AML-193 (cell line): ENCODE data around the gene DTNB.

Experiments
- DNase-seq, 2 experiments: peaks; one replicate each; lab custom pipeline; 2025; lab: John Stamatoyannopoulos, UW

DTNB gene

GRCh38 chr2:25386971-25387875 lies 286.2 kb downstream of the DTNB start:
- DNase-seq = no peak

DNA sequence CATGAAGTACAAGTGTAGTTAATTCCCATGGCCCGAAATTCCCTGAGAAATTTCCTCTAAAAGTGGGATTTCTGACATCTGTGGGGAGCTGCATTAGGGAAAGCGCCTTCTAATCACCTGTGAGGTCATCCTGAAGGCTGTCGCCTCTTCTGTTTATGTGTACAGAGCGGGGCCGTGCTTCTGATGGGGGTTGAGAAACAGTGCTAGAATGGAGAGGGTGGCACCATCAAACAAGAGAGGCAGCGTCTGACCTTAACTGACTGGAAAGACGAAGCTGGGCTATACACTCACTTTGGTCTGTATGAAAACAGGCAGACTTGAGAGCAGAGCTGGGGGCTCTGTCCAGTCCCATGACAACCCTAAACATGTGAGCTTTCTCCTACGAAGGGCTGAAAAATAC lies 287.5 kb downstream of the DTNB start:
- no peak for DNase-seq

- no peak for DNase-seq
Observed at GRCh38 chr2:25383806-25384205, 289.6 kb downstream of the DTNB start.

- DNase-seq = no peak
Observed at GRCh38 chr2:25381502-25381901, 291.9 kb downstream of the DTNB start.

GRCh38 chr2:25380586-25381375 lies 292.6 kb downstream of the DTNB start:
- DNase-seq = no peak

DNA sequence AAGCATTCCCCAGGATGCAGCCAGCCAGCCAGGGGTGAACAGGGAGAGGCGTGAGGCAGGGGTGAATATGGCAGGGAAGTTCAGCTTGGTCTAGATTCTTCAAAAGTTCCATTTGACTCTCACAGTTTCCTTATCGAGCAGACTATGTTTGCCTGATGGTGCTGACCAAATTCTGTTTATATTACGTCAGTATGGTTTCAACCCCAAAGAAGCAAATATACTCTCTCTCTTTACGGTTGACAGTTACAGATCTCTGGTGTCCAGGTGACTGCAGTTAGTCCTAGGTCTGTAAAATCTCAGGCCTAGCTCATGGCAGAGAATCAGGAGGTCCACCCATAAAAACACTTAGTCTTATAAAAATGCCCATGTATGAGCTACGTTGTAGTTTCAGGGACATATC lies 293.4 kb downstream of the DTNB start:
- DNase-seq = no peak

- DNase-seq = no peak
Observed at GRCh38 chr2:25379535-25379934, 293.8 kb downstream of the DTNB start.

DNA sequence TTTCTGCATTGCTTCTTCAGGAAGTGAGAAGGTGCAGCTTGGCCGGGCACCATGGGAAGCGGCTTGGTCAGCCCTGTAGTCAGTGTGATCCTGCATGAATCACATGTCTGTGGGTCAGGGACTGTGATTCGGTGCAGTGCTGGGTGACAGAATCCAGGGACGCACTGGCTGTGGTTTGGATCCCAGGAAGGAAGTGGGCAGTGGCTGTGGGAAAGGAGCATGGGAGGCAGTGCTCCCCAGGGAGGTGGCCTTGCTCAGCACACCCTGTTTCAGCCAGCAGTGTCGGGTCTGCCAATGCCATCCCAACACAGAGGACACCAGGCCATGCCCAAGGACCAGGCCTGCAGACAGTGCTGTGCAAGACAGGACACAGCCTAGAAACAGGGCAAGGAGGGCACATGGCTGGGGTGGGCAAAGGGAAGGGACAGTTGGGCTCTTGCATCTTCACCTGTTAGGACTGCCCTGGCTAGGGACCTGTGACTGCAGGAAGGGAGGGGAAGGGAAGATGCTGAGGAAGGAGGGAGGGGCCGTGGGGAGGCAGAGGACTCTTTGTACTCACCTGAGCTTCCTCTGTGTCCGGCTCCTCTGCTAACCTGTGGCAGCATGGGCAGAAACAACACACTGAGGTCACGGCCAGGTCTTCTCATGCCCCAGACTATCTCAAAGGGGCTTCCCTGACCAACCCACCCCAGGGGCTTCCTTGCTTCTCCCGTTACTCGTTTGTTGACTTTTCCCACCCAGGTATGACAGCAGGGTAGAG lies 294.5 kb downstream of the DTNB start:
- no peak for DNase-seq

DNA sequence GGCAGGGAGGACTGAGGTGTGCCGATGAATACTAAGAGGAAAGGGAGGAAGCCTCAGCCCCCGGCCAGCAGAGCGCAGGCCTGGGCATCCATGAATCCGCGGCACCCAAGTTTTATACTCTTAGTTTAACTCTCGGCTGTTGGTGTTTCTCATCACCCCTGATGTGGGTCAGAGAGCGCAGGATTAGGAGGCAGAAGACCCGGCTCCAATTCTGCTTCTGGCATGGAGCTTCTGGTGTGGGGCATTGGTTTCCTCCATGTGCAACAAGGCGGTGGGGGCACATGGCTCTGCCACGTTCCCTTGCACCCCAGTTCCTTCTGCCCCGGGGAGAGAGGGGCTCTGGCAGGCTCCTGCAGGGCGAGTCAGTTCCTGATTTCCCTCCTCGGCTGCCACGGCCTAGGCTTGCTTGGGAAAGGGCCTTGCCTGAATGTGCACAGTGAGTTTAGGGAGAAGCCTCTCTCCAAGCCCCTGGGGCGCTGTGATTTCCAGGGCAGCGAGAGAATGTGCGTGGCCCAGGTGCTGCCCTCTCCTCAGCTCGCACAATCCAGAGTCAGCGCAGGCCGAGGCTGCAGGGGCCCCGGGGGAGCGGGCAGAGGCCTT lies 295.5 kb downstream of the DTNB start:
- DNase-seq = no peak

DNA sequence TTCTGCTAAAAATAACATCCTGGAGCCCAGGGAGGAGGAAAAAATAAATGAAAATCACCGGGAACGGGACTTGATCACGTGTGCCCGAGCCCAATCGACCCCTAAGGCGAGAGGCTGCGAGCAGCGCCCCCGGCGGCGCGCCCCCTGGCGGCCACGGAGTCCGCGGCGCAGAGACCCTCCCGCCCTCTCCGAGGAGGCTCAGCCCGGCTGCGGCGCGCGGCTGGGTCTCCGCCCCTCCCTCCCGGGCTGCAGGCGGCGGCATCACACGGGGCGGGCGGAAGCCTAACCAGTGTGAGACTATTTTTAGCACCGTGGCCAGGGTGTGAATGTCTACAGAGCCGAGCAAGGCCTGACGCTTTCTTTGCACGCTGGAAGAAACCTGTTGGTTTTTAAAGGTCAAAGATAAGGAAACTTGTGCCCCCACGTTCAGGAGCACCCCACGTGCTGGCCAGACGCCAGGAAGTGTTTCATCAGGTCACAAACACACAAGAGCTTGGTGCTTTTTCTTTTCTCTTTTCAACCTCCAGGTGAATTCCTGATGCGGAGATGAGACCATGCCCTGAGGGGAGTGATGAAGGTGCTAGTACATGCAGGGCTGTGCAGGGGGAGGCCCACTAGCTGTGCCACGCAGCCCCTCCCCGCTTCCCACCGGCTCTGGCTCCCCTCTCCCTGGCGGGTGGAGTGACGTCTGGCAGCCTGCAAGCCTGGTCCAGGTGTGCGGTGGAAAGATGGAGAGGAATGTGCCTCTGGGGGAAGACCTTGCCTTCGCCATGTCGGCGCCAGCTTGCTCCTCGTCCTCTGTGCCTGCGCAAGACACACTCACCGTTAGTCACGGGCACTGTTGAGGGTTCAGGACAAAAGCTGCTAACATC lies 296.4 kb downstream of the DTNB start:
- peak; percentile 79 to 87 for DNase-seq

GRCh38 chr2:25375989-25376545 lies 297.3 kb downstream of the DTNB start:
- DNase-seq = no peak

GRCh38 chr2:25375371-25375988 lies 297.9 kb downstream of the DTNB start:
- no peak for DNase-seq

DNA sequence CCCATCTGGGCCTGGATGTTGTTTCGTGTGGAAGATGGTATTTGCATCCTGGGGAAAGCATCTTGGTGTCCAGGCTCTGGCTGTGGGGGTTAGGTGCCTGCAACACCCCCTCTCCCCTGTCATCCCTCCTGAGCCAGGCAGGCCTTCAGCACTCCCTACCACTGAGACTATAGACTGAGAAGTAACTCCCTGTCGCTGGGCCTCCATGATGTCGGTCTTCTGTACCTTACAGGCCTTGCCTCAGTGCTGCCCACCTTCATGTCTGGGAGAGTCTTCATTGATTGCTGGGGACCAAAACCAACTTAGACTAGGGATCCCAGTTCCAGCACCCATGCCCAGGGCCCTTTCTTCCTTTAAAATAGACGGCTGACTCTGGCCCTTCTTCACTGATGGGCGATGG lies 298.6 kb downstream of the DTNB start:
- DNase-seq = no peak

DNA sequence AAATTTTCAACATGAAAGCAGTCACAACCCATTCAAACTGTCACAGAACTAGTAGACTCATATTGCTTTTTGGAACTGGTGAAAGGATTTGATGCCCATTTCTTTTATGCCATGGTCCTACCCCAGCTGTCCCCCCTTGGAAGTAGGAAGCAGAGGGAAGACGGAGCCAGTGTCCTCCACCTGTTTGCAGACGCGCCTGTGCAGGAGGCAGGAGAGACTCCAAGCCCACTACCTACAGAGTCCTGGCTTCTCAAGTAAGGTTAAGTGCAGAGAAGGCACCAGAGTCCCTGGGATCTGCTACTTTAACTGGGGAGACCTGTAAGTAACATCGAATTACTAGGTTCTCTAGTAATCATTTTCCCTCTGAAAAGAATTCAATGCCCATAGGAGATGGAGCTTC lies 299.0 kb downstream of the DTNB start:
- no peak for DNase-seq

GRCh38 chr2:25373269-25373981 lies 300.0 kb downstream of the DTNB start:
- no peak for DNase-seq

DNA sequence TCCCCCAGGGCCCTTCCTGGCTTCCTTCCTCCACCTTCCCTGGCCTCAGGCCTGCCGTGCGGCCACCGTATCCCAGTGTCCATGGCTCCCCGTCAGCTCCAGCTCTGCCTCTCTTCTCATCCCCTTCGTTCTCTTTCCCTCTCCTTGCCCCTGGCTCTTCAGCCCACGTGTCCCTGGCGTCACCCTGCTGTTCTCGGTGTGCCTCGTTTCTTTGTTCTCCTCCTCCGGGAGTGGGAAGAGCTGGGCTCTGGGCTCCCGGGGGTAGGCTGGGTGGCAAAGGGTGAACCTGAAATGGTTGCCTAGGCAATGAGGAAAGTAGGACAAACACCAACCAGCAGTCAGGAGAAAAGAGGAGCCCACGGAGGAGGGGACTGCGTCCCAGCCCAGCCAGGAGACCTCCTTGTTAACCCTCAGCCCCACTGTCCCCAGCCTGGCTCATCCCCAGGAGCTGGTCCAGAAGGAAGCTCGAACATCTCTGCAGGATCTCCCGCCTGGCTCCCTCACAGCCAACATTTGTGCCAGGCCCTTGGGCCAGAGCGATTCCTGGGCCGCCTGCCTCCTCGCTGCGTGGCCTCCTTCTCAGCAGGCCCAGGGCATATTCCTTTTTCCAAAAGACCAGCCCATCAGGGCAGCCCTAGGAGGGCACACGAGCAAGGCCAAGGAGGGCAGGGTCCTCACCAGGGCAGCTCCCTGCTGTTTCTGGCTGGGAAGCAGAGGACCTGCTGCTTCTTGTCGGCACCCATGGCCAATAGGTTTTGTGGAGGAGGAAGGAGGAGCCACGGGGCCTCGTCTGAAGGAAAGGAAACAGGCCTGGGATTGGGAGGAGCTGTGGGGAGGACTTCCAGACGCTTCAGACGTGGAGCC lies 300.7 kb downstream of the DTNB start:
- DNase-seq = no peak

DNA sequence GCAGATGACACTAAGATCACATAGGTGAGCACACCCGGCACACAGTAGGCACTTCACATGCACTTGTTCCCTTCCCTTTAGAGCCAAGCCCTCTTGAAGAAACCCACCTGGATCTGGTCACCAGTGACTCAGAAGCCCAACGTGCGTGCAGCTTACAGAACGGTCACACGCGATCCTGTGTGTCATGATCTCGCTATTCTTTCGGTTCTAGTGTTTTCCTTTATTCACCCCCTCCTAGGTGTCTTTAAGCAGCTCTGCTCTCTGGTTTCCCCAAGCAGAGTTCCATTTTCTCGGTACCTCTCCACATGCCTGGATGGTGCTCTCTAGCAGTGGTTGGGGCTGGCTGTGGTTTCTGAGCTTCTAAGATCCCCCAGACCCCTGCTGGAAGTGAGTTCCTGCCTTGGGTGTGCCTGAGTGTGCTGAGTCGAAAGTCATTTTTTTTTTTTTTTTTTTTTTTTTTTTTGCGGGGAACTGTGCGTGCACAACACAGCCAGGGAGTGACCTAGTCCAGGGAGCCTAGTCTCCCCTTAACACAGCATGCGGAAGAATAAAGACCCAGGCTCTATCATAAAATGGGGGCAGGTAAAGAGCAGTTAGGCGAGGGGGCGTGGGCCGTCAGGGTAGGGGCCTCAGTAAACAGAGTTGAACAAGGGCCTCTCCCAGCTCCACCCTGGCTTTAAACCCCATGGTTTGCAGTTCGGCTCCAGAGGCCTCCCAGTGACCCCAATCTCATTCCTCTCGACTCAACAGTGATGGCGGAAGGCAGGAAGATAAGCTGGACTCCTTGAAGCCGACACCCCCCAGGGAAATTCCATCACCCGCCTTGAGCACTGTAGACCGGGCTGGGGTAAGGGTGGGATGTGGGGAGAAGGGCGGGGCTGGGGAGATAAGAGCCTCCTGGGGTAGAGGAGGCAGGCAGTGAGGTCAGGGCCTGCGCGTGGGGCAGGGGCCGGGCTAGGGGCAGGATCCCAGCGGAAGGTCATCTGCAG lies 301.8 kb downstream of the DTNB start:
- no peak for DNase-seq
